DMS153 treated with DMSO at 0.1 percent for 48 hours (cell line): ENCODE results near the gene PUM2.
"Not testable (repeated sequence)": the region's sequence is repeated elsewhere in the genome, so short reads cannot be mapped to it uniquely, and the experiment has no call there.

Experiments used
- DNase-seq: peaks from one replicate; lab custom pipeline; 2025; ENCODE audit not compliant: unreplicated experiment; lab: John Stamatoyannopoulos, UW

PUM2 gene

GRCh38 chr2:20240291-20240690, 110.4 kb downstream of the PUM2 start:
- DNase-seq = not testable (repeated sequence)

- no peak for DNase-seq
Observed at GRCh38 chr2:20236496-20236895, 114.1 kb downstream of the PUM2 start.

- DNase-seq = no peak
Observed at GRCh38 chr2:20235655-20236305, 114.9 kb downstream of the PUM2 start.

- DNase-seq = not testable (repeated sequence)
Observed at GRCh38 chr2:20234597-20234996, 116.0 kb downstream of the PUM2 start.

- DNase-seq = no peak
Observed at GRCh38 chr2:20232837-20233207, 117.8 kb downstream of the PUM2 start.

GRCh38 chr2:20231598-20232026, 119.0 kb downstream of the PUM2 start:
- peak; percentile 81 for DNase-seq

- no peak for DNase-seq
Observed at GRCh38 chr2:20231159-20231558, 119.5 kb downstream of the PUM2 start.

GRCh38 chr2:20230114-20230425, 120.6 kb downstream of the PUM2 start:
- DNase-seq = no peak

- no peak for DNase-seq
Observed at GRCh38 chr2:20229322-20230113, 121.1 kb downstream of the PUM2 start.

- no peak for DNase-seq
Observed at GRCh38 chr2:20227894-20228505, 122.6 kb downstream of the PUM2 start.

- DNase-seq = no peak
Observed at GRCh38 chr2:20226152-20226545, 124.5 kb downstream of the PUM2 start.

GRCh38 chr2:20225294-20226151, 125.1 kb downstream of the PUM2 start:
- DNase-seq = peak; percentile 77

GRCh38 chr2:20224716-20225293, 125.8 kb downstream of the PUM2 start, which contains the start of gene SDC1:
SDC1 (minus strand) TSS chr2:20225130; CDS start chr2:20224867, 263 bp downstream.
- no peak for DNase-seq

- no peak for DNase-seq
Observed at GRCh38 chr2:20224164-20224715, 126.4 kb downstream of the PUM2 start.

- no peak for DNase-seq
Observed at GRCh38 chr2:20223407-20224163, 127.1 kb downstream of the PUM2 start.

- no peak for DNase-seq
Observed at GRCh38 chr2:20222769-20223406, 127.8 kb downstream of the PUM2 start.

GRCh38 chr2:20222014-20222768, 128.5 kb downstream of the PUM2 start:
- DNase-seq = no peak

GRCh38 chr2:20221555-20221973, 129.1 kb downstream of the PUM2 start:
- DNase-seq = no peak
